Prostate gland (tissue), 2 donors: ENCODE results near the gene ADGRF5.

Source experiments
- CTCF ChIP-seq, 4 experiments: fragments of 200-600 bp in 2 of 4; fragments of 450-650 bp in 2 of 4; sonication (generic) in 2 of 4; IDR thresholded peaks; 1 replicate in 3 of 4; 2 replicates in 1 of 4; pipeline ENCODE4 v1.5.1; 2016 to 2019; ENCODE audit warnings: antibody characterized with exemption in 4 of 4, mild to moderate bottlenecking in 2 of 4, moderate library complexity in 2 of 4
- POLR2A ChIP-seq: fragments of 450-650 bp; IDR thresholded peaks from one replicate; pipeline ENCODE4 v1.6.1; 2016; ENCODE audit warnings: antibody characterized with exemption, mild to moderate bottlenecking

- TF ChIP-seq CTCF (IDR thresholded peaks at IDR 0.05) (no peak), POLR2A (no peak)
Measured at GRCh38 chr6:46867411-46867810, 54.3 kb downstream of the ADGRF5 start.
